NCI-H345 (cell line): Measurements from ENCODE around the gene TMX4.
"Not testable (repeated sequence)": the region's sequence is repeated elsewhere in the genome, so short reads cannot be mapped to it uniquely, and the experiment has no call there.

ENCODE experiments used
- DNase-seq: peaks from one replicate; lab custom pipeline; 2025; lab: John Stamatoyannopoulos, UW

The TMX4 gene

DNA sequence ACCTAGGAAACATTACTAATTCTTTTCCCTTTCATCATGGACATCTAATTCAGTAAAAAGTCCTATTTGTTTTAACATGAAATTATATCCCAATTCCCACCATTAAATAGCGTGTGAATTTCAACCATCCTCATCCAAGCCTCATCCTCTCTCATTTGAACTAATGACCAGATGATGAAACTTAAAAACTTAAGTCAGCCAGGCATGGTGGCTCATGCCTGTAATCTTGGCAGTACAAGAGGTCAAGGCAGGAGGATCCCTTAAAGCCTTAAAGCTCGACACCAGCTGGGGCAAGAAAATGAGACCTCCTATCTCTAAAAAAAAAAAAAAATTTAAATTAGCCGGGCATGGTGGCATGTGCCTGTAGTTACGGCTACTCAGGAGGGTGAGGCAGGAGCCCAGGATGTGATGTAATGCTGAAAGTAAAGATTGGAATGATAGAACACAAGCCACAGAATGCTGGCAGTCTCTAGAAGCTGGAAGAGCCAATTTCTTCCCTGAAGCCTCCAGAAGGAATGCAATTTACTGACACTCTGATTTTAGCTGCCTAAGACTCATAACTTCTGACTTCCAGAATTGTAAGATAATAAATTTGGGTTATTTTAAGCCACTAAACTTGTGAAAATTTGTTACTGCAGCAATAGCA is 52.2 kb downstream of the TMX4 start:
- DNase-seq = no peak

DNA sequence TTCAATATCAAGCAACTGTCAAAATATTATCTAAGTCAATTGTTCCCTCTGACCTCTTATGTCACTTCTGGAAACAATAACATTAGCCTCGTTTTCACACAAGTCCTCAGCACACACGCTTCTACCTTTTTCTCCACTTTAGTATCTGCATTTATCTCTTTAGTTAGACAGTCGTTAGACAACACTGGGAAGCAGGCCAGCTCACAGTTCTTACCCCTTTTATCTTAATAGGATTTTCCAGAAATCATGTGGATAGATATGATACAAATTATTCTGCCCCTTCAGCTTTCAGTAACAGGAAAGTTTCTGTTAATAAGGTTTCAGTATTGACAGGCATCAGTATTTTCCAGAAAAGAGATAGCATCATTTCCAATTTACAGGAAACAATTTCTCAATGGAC is 53.4 kb downstream of the TMX4 start:
- DNase-seq = no peak

DNA sequence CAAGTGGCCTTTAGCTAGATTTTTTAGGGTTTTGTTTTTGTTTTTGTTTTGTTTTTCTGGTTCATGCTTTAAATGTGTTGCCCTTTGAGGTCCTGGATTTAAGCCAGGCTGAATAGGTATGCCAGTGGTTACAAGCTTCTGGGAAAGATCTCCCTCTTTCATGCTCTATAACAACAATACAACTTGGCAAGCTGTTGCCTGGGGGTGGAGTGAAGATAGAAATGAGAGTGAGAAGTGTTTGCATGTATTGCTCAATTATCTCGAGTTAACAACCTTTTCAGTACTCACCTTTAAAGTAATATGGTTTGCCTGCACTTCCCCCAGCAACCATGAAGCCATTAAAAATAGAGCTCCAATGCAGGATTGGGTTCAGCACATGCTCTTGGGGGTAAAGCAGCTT is 60.1 kb downstream of the TMX4 start:
- DNase-seq = peak; percentile 56

DNA sequence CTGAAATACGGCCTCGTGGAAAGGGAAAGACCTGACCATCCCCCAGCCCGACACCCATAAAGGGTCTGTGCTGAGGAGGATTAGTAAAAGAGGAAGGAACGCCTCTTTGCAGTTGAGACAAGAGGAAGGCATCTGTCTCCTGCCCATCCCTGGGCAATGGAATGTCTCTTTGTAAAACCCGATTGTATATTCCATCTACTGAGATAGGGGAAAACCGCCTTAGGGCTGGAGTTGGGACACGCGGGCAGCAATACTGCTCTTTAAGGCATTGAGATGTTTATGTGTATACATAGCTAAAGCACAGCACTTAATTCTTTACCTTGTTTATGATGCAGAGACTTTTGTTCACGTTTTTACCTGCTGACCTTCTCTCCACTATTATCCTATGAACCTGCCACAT is 63.0 kb downstream of the TMX4 start:
- DNase-seq = not testable (repeated sequence)

DNA sequence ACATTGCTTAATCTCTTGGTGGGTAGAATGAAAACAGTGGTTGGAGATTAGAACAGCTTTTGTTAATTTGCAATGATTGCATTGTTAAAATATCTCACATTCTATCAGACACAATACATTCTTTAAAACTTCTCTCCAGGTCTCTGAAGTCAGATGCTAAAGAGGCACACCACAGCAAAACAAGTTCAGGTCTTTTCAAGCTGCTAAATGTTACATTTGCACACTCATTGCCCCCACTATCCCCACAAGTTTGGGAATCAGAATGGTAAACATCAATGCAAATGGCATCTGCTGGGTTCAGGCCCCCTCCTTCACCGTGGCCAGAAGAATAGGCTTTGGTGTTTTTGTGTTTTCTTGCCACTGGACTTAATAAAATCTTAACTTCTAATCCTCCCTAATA is 69.2 kb downstream of the TMX4 start:
- no peak for DNase-seq

DNA sequence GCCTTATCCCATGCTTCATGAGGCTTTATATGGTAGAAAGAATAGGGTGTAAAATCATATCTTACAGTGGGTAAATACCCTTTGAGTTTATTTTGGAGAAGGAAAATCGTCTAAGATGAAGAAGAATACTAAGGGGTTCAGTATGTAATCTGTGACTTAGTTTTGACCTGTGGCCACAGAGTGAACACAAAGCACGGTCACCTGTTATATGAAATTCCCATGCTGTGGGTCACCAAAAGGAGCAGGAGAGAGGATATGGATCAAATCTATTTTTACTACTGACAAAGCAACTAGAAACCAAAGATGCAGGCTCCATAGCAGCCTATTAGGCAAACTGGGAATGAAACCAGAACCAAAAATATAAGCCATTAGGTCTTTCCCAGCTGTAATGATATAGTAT is 75.7 kb downstream of the TMX4 start:
- no peak for DNase-seq

DNA sequence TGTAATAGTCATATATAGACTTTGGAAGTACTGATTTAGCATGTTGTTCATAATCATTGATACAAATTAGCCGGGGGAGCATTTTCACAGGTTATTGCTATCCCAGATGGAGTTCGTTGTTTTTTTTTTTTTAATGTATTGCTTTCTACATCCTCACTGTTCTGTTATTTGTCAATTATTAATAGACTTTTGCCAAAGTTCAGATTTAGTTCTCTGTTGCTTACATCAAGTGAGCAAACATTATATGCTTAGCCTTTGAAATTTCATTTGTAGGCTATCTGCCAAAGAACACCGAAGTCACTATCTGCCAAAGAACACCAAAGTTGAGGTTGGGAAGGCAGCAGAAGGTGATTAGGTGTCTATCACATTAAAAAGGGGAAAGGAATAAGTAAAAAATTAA is 79.2 kb downstream of the TMX4 start, which contains the start of gene HAO1:
Gene HAO1, minus strand, starts transcription at position 118 of the 400 bp plus-strand sequence. Its CDS starts 36 bp downstream, at position 82.
- no peak for DNase-seq

DNA sequence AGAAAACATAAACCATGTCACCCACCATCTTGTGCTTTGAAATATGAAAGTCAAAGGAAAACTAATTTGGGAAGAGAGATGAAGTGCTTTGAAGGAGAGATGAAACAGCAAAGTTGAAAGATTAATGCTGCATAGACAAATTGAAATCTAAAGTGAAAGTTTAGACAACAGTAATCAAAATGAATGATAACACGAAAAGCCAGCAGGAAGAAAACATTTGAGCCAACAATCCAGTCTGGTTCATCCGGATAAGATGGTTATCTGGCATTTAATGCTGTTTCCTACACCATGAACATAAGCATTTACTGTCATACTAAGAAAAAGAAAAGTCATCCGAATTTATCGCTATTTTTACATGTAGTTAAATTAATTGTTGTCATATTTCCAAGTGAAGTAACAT is 79.9 kb downstream of the TMX4 start:
- DNase-seq = no peak

DNA sequence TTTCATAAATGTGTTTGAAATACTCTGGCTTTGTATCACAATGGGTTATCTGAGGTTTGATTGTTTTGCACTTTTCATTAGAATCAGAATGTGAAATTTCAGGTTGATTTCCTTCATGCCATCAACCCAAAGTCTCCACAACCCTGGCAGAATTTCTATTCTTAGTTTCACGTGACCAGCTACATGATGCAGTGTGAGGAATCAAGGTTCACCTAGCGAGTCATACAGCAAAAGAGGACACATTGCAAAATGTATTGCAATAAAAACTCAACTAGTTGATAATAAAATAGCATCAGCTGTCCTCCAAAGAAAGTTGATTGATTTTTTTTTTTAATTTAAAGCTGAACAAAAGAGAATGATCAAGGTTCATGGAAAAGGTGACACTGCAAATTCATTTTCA is 81.5 kb downstream of the TMX4 start:
- no peak for DNase-seq

DNA sequence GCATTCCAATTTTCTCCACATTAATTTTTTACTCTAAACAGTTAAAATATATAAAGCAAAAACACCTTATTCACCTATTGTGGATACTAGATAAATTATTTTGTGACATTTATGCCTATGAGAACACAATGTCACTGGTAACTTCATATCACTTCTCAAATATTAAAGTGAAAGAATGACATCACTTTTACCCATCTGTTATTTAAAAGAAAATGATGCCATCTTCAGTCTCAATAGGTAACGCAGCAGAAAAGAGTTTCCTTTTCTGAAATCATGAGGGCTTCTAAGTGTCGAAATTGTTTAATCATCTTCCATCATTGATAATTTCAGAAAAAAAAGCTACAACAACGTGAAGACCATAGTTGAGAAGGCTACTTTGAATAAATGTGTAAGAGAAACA is 82.2 kb downstream of the TMX4 start:
- no peak for DNase-seq

DNA sequence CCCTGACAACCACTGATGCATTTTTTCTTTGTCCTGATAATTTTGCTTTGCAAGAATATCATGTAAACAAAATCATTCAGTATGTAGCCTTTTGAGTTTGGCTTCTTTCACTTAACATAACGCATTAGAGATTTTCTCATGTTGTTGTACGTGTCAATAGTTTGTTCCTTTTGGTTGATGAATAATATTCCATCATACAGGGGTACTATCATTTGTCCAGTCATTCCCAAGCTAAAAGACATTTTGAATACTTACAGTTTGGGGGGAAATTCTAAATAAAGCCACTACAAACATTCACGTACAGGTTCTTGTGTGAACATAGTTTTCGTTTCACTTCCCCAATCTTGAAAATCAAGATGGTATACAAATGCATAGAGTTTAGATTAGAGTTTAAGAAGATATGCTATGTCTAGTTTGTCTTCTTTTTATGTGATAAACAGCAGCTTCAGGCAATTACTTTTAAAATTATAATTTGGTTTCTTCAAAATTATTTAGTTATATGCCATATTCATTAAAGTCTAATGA is 84.5 kb downstream of the TMX4 start:
- no peak for DNase-seq

DNA sequence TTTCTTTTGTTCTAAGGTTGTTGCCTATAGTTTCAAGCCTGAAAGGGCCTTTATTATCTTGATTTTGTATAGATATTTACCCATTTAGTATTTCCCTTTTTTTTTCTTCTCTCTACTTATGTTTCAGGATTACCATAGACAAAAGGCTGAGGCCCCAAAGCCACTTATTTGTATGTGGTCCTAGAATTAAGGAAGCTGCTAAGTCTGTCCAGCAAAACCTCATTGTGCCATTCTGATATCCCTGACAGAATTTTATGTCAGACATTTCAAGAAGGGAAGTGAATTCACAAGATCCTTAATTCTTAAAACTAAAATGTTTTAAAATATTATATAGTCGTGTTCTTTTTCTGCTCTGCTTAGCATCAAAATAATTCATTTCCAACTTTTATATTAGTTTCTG is 86.2 kb downstream of the TMX4 start:
- no peak for DNase-seq

DNA sequence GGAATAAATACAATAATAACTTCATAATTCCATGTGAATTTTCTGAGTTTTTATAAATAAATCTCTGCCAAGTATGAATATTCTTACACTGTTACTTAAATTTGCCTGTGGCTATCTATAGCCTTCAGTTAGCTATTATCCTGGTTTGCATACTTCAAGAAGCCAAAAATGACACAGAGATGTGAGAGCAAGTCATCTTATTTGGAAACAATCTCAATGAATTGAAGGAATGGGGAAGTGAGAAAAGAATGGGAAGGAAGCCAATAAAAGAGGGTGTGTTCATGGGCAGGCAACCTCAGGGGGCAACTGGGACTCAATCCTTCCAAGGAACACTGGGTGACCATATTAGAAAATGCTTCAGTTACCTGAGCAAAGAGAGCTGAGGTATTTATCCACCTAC is 89.2 kb downstream of the TMX4 start:
- no peak for DNase-seq
